Keratinocyte (primary cell): ENCODE results near the gene SUMF2. TPM values are rescaled to one million over a fixed set of nuclear protein-coding genes. Genes with fewer than 3 reads are reported as not detected.

ENCODE experiments used
- DNase-seq: peaks from one replicate; pipeline ENCODE4 v3.0.0-alpha.2; 2011; ENCODE audit warnings: low read depth, missing footprints, low spot score
- FAIRE-seq: peaks from 2 replicates; lab custom pipeline; 2011; peaks lifted over from hg19 to GRCh38; lab: Jason Lieb, UNC
- H2AFZ ChIP-seq: 2 replicates; pipeline ENCODE4 v1.6.0; 2012; ENCODE audit warnings: low read length, control low read depth, inconsistent platforms; ENCODE audit not compliant: control insufficient read depth
- H3K27ac ChIP-seq: 2 replicates; pipeline ENCODE4 v1.5.1; 2011; ENCODE audit warnings: low read length; ENCODE audit not compliant: control insufficient read depth, insufficient read depth
- H3K27me3 ChIP-seq: 3 replicates; pipeline ENCODE4 v1.6.0; 2011; ENCODE audit warnings: low read length; ENCODE audit not compliant: control insufficient read depth, insufficient read depth; ENCODE audit errors: extremely low read depth
- H3K36me3 ChIP-seq, 2 experiments: 2 replicates in 1 of 2; 3 replicates in 1 of 2; pipeline ENCODE4 v1.5.1; 2011; ENCODE audit warnings: low read length in 2 of 2, mild to moderate bottlenecking in 1 of 2; ENCODE audit not compliant: control insufficient read depth in 2 of 2, insufficient read depth in 2 of 2; ENCODE audit errors: extremely low read depth in 1 of 2
- H3K4me1 ChIP-seq: 3 replicates; pipeline ENCODE4 v1.5.1; 2011; ENCODE audit warnings: low read length; ENCODE audit not compliant: control insufficient read depth, insufficient read depth; ENCODE audit errors: extremely low read depth
- H3K4me2 ChIP-seq: 3 replicates; pipeline ENCODE4 v1.6.0; 2011; ENCODE audit warnings: low read depth, low read length; ENCODE audit not compliant: control insufficient read depth, insufficient read depth; ENCODE audit errors: extremely low read depth
- H3K4me3 ChIP-seq, 3 experiments: fragments of 200-600 bp in 1 of 3; sonication (generic) in 1 of 3; 2 replicates in 2 of 3; 3 replicates in 1 of 3; pipeline ENCODE4 v1.5.1; 2011 to 2016; ENCODE audit warnings: low read length in 3 of 3, mild to moderate bottlenecking in 3 of 3, control low read depth in 2 of 3, inconsistent platforms in 1 of 3, low read depth in 1 of 3, mixed read lengths in 1 of 3, mixed run types in 1 of 3, moderate library complexity in 1 of 3; ENCODE audit not compliant: control insufficient read depth in 2 of 3, insufficient read depth in 2 of 3; ENCODE audit errors: extremely low read depth in 1 of 3
- H3K79me2 ChIP-seq: 2 replicates; pipeline ENCODE4 v1.6.0; 2012; ENCODE audit warnings: low read length; ENCODE audit not compliant: control insufficient read depth, insufficient read depth
- H3K9ac ChIP-seq: 3 replicates; pipeline ENCODE4 v1.6.0; 2011; ENCODE audit warnings: low read length; ENCODE audit not compliant: control insufficient read depth, insufficient read depth; ENCODE audit errors: extremely low read depth
- H3K9me1 ChIP-seq: 3 replicates; pipeline ENCODE4 v1.6.0; 2011; ENCODE audit warnings: low read length; ENCODE audit not compliant: control insufficient read depth, insufficient read depth; ENCODE audit errors: extremely low read depth
- H3K9me3 ChIP-seq: 2 replicates; pipeline ENCODE4 v1.5.1; 2012; ENCODE audit warnings: low read depth, low read length; ENCODE audit not compliant: control insufficient read depth
- H4K20me1 ChIP-seq: 3 replicates; pipeline ENCODE4 v1.6.0; 2011; ENCODE audit warnings: low read length; ENCODE audit not compliant: control insufficient read depth, insufficient read depth; ENCODE audit errors: extremely low read depth
- EZH2 ChIP-seq: IDR thresholded peaks from one replicate; pipeline ENCODE4 v1.6.1; 2012; ENCODE audit warnings: inconsistent platforms, mild to moderate bottlenecking, low read length, moderate library complexity
- dilution Hi-C: fragments of 300-500 bp; cut with MboI; formaldehyde crosslinking; loops from one replicate; pipeline ENCODE4 v1.7.0; 2020; ENCODE audit warnings: low sequenced_read_pairs; ENCODE audit not compliant: extremely low pct_ligation_motif_present
- polyA plus RNA-seq, 5 experiments: library from polyadenylated mRNA; depleted of rRNA in 3 of 5; stranded (reverse) in 3 of 5; stranded (forward) in 1 of 5; unstranded in 1 of 5; fragments of >200 nt; gene quantifications; 1 replicate in 1 of 5; 2 replicates in 3 of 5; 3 replicates in 1 of 5; pipeline versions ENCODE4 v1.2.1 to v1.2.3, GENCODE V29; 2011 to 2012; ENCODE audit warnings: missing spikeins in 2 of 5, low read depth in 1 of 5, low replicate concordance in 1 of 5
- TF ChIP-seq, protein P1 (sequence below), 3 experiments: IDR thresholded peaks in 1 of 3; conservative IDR thresholded peaks in 1 of 3; optimal IDR thresholded peaks in 1 of 3; 2 replicates in 2 of 3; 3 replicates in 1 of 3; pipeline versions ENCODE3 to v1.5.1; 2011; ENCODE audit warnings: low read length in 3 of 3, mild to moderate bottlenecking in 3 of 3, moderate library complexity in 2 of 3, control low read depth in 1 of 3, inconsistent platforms in 1 of 3; ENCODE audit not compliant: insufficient read depth in 2 of 3; ENCODE audit errors: extremely low read depth in 1 of 3

Gene SUMF2
- polyA plus RNA-seq, 1 donor (not counting 4 experiments of a cell fraction or from before 2014, with no cell fraction given): 73.8 TPM

DNA sequence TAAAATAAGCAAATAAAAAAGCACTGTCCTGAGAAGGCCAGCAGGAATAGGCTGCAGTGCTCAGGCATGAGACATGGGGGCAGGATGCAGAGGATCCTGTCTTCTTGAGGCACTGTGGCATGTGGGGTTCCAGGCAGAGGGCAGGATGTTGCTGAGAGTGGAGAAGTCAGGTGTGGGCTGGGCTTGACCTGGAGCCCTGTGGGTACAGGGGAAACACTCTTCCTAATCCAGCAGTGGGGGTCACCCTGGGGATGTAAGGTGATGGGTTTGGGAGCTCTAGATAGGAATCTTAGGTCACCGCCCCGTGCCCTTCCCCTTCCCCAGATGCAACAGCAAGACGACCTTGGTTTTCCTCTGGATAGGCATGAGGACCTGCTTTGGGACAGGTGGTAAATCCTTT lies 13.6 kb downstream of the SUMF2 start:
- DNase-seq: no peak
- FAIRE-seq: no peak
- no peak overlapping the region for H3K4me3 ChIP-seq

GRCh38 chr7:56078196-56078595 lies 14.1 kb downstream of the SUMF2 start:
- H3K9me3 ChIP-seq: no peaks in the 10 kb centered on the region
- no peaks in the 10 kb centered on the region for H3K9me1 ChIP-seq
- TF ChIP-seq, protein P1, sequence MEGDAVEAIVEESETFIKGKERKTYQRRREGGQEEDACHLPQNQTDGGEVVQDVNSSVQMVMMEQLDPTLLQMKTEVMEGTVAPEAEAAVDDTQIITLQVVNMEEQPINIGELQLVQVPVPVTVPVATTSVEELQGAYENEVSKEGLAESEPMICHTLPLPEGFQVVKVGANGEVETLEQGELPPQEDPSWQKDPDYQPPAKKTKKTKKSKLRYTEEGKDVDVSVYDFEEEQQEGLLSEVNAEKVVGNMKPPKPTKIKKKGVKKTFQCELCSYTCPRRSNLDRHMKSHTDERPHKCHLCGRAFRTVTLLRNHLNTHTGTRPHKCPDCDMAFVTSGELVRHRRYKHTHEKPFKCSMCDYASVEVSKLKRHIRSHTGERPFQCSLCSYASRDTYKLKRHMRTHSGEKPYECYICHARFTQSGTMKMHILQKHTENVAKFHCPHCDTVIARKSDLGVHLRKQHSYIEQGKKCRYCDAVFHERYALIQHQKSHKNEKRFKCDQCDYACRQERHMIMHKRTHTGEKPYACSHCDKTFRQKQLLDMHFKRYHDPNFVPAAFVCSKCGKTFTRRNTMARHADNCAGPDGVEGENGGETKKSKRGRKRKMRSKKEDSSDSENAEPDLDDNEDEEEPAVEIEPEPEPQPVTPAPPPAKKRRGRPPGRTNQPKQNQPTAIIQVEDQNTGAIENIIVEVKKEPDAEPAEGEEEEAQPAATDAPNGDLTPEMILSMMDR (optimal IDR thresholded peaks at IDR 0.05 in 1 of 3, IDR thresholded peaks at IDR 0.05 in 1 of 3, conservative IDR thresholded peaks at IDR 0.05 in 1 of 3; ENCODE audit: extremely low read depth in 1 of 3, insufficient read depth in 2 of 3, low read length in 3 of 3): no peak
- TF ChIP-seq EZH2: no peak
- H2AFZ ChIP-seq: no peak overlapping the region
- peaks cover 3% of the 10 kb centered on the region for H4K20me1 ChIP-seq
- no peak overlapping the region for H3K27ac ChIP-seq
- dilution Hi-C loops: no loop called here
- H3K4me3 ChIP-seq: no peak overlapping the region
- no peak overlapping the region for H3K4me2 ChIP-seq
- no peaks in the 10 kb centered on the region for H3K27me3 ChIP-seq
- DNase-seq: no peak
- H3K4me1 ChIP-seq: no peaks in the 10 kb centered on the region
- H3K9ac ChIP-seq: no peak overlapping the region
- no peaks in the 10 kb centered on the region for H3K79me2 ChIP-seq
- H3K36me3 ChIP-seq: peaks cover 21 to 31% of the 10 kb centered on the region in 2 experiments
- no peak for FAIRE-seq

More for the DNA sequence above, 13.6 kb downstream of the SUMF2 start:
- Histone ChIP-seq H2AFZ (no peak overlapping the region), H3K9me1 (no peaks in the 10 kb centered on the region), H3K9me3 (no peaks in the 10 kb centered on the region), H3K79me2 (no peaks in the 10 kb centered on the region), H4K20me1 (peaks cover 3% of the 10 kb centered on the region), H3K4me1 (no peaks in the 10 kb centered on the region), H3K4me2 (no peak overlapping the region), H3K27me3 (no peaks in the 10 kb centered on the region), H3K36me3 (peaks cover 21 to 36% of the 10 kb centered on the region in 2 experiments), H3K9ac (no peak overlapping the region), H3K27ac (no peak overlapping the region)
- dilution Hi-C loops: no loop called here
- TF ChIP-seq, protein P1 (optimal IDR thresholded peaks at IDR 0.05 in 1 of 3, IDR thresholded peaks at IDR 0.05 in 1 of 3, conservative IDR thresholded peaks at IDR 0.05 in 1 of 3; ENCODE audit: extremely low read depth in 1 of 3, insufficient read depth in 2 of 3, low read length in 3 of 3): no peak
